T-cell (primary cell): ENCODE results near the gene LRRN4CL. TPM values are rescaled to one million over a fixed set of nuclear protein-coding genes. Genes with fewer than 3 reads are reported as not detected.

Source experiments
- ATAC-seq, 4 experiments: fragments of 200-7000 bp in 3 of 4; fragments of 150-1000 bp in 1 of 4; cut with Tn5 transposase; replicated peaks in 1 of 4; 1 replicate in 3 of 4; 2 replicates in 1 of 4; pipeline ENCODE4 v1.10.0; 2021; ENCODE audit warnings: moderate library complexity in 3 of 4, mild to moderate bottlenecking in 2 of 4, moderate number of reproducible peaks in 1 of 4
- CTCF ChIA-PET, 2 donors: fragments of 300-600 bp; sonication (Branson Sonifier 250); formaldehyde crosslinking; loops; one replicate each; lab custom pipeline; 2022; ENCODE audit warnings: antibody characterized with exemption in 2 of 2; lab: Charles Lee
- POLR2A ChIA-PET, 2 donors: fragments of 300-600 bp; sonication (Branson Sonifier 250); formaldehyde crosslinking; loops; one replicate each; lab custom pipeline; 2022; ENCODE audit warnings: antibody characterized with exemption in 2 of 2; lab: Charles Lee
- DNase-seq, 35 experiments: peaks; one replicate each; pipeline versions ENCODE4 v3.0.0 to v3.0.0-alpha.2; 2013 to 2023
- H3K27ac ChIP-seq: one replicate; pipeline ENCODE4 v1.5.1; 2013; ENCODE audit warnings: low read length
- H3K27me3 ChIP-seq, 2 experiments: replicated peaks in 1 of 2; 1 replicate in 1 of 2; 2 replicates in 1 of 2; pipeline versions ENCODE4 v1.6.1 to v1.7.0; 2013; ENCODE audit warnings: low read length in 1 of 2, mixed read lengths in 1 of 2; ENCODE audit not compliant: control insufficient read depth in 2 of 2, insufficient read depth in 2 of 2; ENCODE audit errors: extremely low read depth in 1 of 2
- H3K36me3 ChIP-seq, 2 donors: 1 replicate in 1 of 2; 2 replicates in 1 of 2; pipeline versions ENCODE4 v1.6.1 to v1.7.0; 2013; ENCODE audit warnings: low read length in 1 of 2; ENCODE audit not compliant: control insufficient read depth in 2 of 2, insufficient read depth in 1 of 2; ENCODE audit errors: extremely low read depth in 1 of 2
- H3K4me1 ChIP-seq, 2 experiments: 1 replicate in 1 of 2; 2 replicates in 1 of 2; pipeline versions ENCODE4 v1.6.1 to v1.7.0; 2013; ENCODE audit warnings: low read length in 2 of 2, mixed read lengths in 1 of 2; ENCODE audit not compliant: insufficient read depth in 2 of 2, control insufficient read depth in 1 of 2; ENCODE audit errors: extremely low read depth in 1 of 2
- H3K4me3 ChIP-seq, 2 donors: 1 replicate in 1 of 2; 2 replicates in 1 of 2; pipeline versions ENCODE4 v1.5.1 to v1.7.0; 2013; ENCODE audit warnings: mild to moderate bottlenecking in 2 of 2, low read length in 1 of 2, moderate library complexity in 1 of 2; ENCODE audit not compliant: control insufficient read depth in 1 of 2; ENCODE audit errors: extremely low read depth in 1 of 2
- H3K9me3 ChIP-seq: 2 replicates; pipeline ENCODE4 v1.7.0; 2013
- H3K27ac Mint-ChIP-seq, 2 donors: one replicate each; pipeline ENCODE4 v1.8.0; 2020 to 2021; ENCODE audit warnings: mild to moderate bottlenecking in 2 of 2, mixed read lengths in 2 of 2
- H3K27me3 Mint-ChIP-seq, 2 donors: one replicate each; pipeline ENCODE4 v1.8.0; 2021 to 2022; ENCODE audit warnings: mixed read lengths in 2 of 2
- H3K36me3 Mint-ChIP-seq: one replicate; pipeline ENCODE4 v1.8.0; 2021; ENCODE audit warnings: mixed read lengths
- H3K4me1 Mint-ChIP-seq, 3 donors: one replicate each; pipeline ENCODE4 v1.8.0; 2020 to 2022; ENCODE audit warnings: mixed read lengths in 3 of 3, mild to moderate bottlenecking in 1 of 3
- H3K4me3 Mint-ChIP-seq, 3 donors: one replicate each; pipeline ENCODE4 v1.8.0; 2020 to 2022; ENCODE audit warnings: mild to moderate bottlenecking in 3 of 3, mixed read lengths in 3 of 3, moderate library complexity in 3 of 3
- H3K9me3 Mint-ChIP-seq, 3 donors: one replicate each; pipeline ENCODE4 v1.8.0; 2020 to 2022; ENCODE audit warnings: mixed read lengths in 3 of 3
- WGBS: methylation state at CpG from one replicate; pipeline ENCODE4 v1.1.5; 2013; ENCODE audit warnings: missing lambda C conversion rate; ENCODE audit not compliant: insufficient coverage; 5-methylcytosine and 5-hydroxymethylcytosine counted together
- total RNA-seq, 35 experiments: library from RNA in 6 of 35; stranded (reverse) in 6 of 35; fragments of 120-200 nt in 1 of 35; gene quantifications; one replicate each; pipeline versions ENCODE4 v1.2.1 to v1.2.4 and lab custom pipeline; 2013 to 2026

The LRRN4CL gene
- total RNA-seq, 5 donors from 2014 or later (not counting 1 experiment from before 2014, with no cell fraction given): 0.14 to 0.29 (median 0.19) TPM; not detected in 1

GRCh38 chr11:62709247-62710000 is 20.1 kb upstream of the LRRN4CL start:
- Histone ChIP-seq H3K9me3 (no peaks in the 10 kb centered on the region), H3K27ac (peak overlapping the region; percentile 94), H3K4me3 (peak overlapping the region; percentile 70 to 71), H3K27me3 (no peaks in the 10 kb centered on the region), H3K4me1 (peaks cover 19 to 50% of the 10 kb centered on the region in 2 experiments), H3K36me3 (peaks cover 0 to 35% of the 10 kb centered on the region in 2 donors)
- Mint-ChIP-seq H3K9me3 (no peaks in the 10 kb centered on the region), H3K4me3 (peak overlapping the region; percentile 88 to 97 (median 90)), H3K36me3 (peaks cover 21% of the 10 kb centered on the region), H3K4me1 (peaks cover 63 to 74% (median 67%) of the 10 kb centered on the region in 3 donors), H3K27ac (peak overlapping the region; percentile 95 to 97), H3K27me3 (no peaks in the 10 kb centered on the region)
- DNase-seq (peak; percentile 90 to 99 (median 97)), ATAC-seq (peak; percentile 80 to 85 (median 82))
- POLR2A ChIA-PET: interaction anchor here (0.5 to 2.2 kb wide), 12 partner anchors 18 to 145 kb away, joined by 3 to 10 read pairs (median 5); partner anchors contain the start of genes C11orf98 (in 1 of the 2), CSKMT (in 1 of the 2), EEF1G (in 1 of the 2) and HNRNPUL2 (in 1 of the 2)
- CTCF ChIA-PET: interaction anchor here in 1 of 2 donors (0.6 to 1.4 kb wide), 5 partner anchors 17 to 285 kb away, joined by 3 to 6 read pairs (median 4); partner anchors contain the start of genes HNRNPUL2 and SLC3A2
- 1% methylated on average over 34 of the region's 47 CpGs for WGBS

- Histone ChIP-seq H3K27ac (peak overlapping the region; percentile 94), H3K4me1 (peaks cover 19 to 50% of the 10 kb centered on the region in 2 experiments), H3K36me3 (peaks cover 0 to 29% of the 10 kb centered on the region in 2 donors), H3K9me3 (no peaks in the 10 kb centered on the region), H3K27me3 (no peaks in the 10 kb centered on the region), H3K4me3 (peak overlapping the region; percentile 70 to 71)
- peak overlapping the region; percentile 88 to 97 (median 90) for H3K4me3 Mint-ChIP-seq
- ATAC-seq (peak; percentile 27 to 45 (median 34)), DNase-seq (peak in 28 of 35 experiments; percentile 18 to 64 (median 35))
- H3K36me3 Mint-ChIP-seq: peaks cover 16% of the 10 kb centered on the region
- no peaks in the 10 kb centered on the region for H3K27me3 Mint-ChIP-seq
- peak overlapping the region; percentile 95 to 97 for H3K27ac Mint-ChIP-seq
- ChIA-PET POLR2A (interaction anchor here (0.5 to 2.2 kb wide), 11 partner anchors 19 to 173 kb away, joined by 3 to 8 read pairs (median 4); partner anchors contain the start of genes C11orf98 (in 1 of the 2), CSKMT (in 1 of the 2), EEF1G (in 1 of the 2) and HNRNPUL2 (in 1 of the 2)), CTCF (interaction anchor here (0.5 to 1.4 kb wide), 7 partner anchors 17 to 284 kb away, joined by 3 to 6 read pairs (median 4); partner anchors contain the start of genes HNRNPUL2 (in 1 of the 2), SLC3A2 (in 1 of the 2) and ZBTB3 (in 1 of the 2))
- H3K4me1 Mint-ChIP-seq: peaks cover 60 to 69% (median 63%) of the 10 kb centered on the region in 3 donors
- WGBS: 0% methylated on average over 4 of the region's 7 CpGs
- H3K9me3 Mint-ChIP-seq: no peaks in the 10 kb centered on the region
Observed at GRCh38 chr11:62708793-62709192, 19.5 kb upstream of the LRRN4CL start.

- no peaks in the 10 kb centered on the region for H3K27me3 Mint-ChIP-seq
- peak overlapping the region; percentile 95 to 97 for H3K27ac Mint-ChIP-seq
- peaks cover 13% of the 10 kb centered on the region for H3K36me3 Mint-ChIP-seq
- H3K4me1 Mint-ChIP-seq: peaks cover 57 to 65% (median 60%) of the 10 kb centered on the region in 3 donors
- WGBS: 100% methylated on average over 2 of the region's 5 CpGs
- H3K36me3 ChIP-seq: peaks cover 0 to 25% of the 10 kb centered on the region in 2 donors
- no peaks in the 10 kb centered on the region for H3K9me3 Mint-ChIP-seq
- peak overlapping the region; percentile 94 for H3K27ac ChIP-seq
- CTCF ChIA-PET: interaction anchor here (0.5 to 1.4 kb wide), 5 partner anchors 45 to 284 kb away, joined by 4 to 6 read pairs (median 4); partner anchors contain the start of genes SLC3A2 (in 1 of the 2) and ZBTB3 (in 1 of the 2)
- H3K27me3 ChIP-seq: no peaks in the 10 kb centered on the region
- ATAC-seq (no peak), DNase-seq (no peak)
- peaks cover 19 to 50% of the 10 kb centered on the region in 2 experiments for H3K4me1 ChIP-seq
- peak overlapping the region; percentile 88 to 97 (median 90) for H3K4me3 Mint-ChIP-seq
- H3K9me3 ChIP-seq: no peaks in the 10 kb centered on the region
- H3K4me3 ChIP-seq: peak overlapping the region; percentile 70 to 71
- POLR2A ChIA-PET: interaction anchor here (0.5 to 2.2 kb wide), 8 partner anchors 19 to 173 kb away, joined by 3 to 8 read pairs (median 4); partner anchors contain the start of genes HNRNPUL2 (in 1 of the 2), TUT1 (in 1 of the 2), UQCC3 (in 1 of the 2) and ZBTB3 (in 1 of the 2)
Observed at GRCh38 chr11:62708392-62708791, 19.1 kb upstream of the LRRN4CL start.

- Histone ChIP-seq H3K4me3 (peak within 1 kb of the TSS; percentile 70 to 71), H3K9me3 (no peaks in the 10 kb centered on the region), H3K27me3 (no peaks in the 10 kb centered on the region), H3K4me1 (peaks cover 19 to 48% of the 10 kb centered on the region in 2 experiments), H3K36me3 (peaks cover 0 to 14% of the 10 kb centered on the region in 2 donors), H3K27ac (peak within 1 kb of the TSS; percentile 94)
- CTCF ChIA-PET: interaction anchor here (1.2 to 2.3 kb wide), 2 partner anchors 46 to 115 kb away, joined by 5 to 10 read pairs; partner anchors contain the start of genes TUT1 (in 1 of the 2) and ZBTB3 (in 1 of the 2)
- no peaks in the 10 kb centered on the region for H3K27me3 Mint-ChIP-seq
- peaks cover 11% of the 10 kb centered on the region for H3K36me3 Mint-ChIP-seq
- peak within 1 kb of the TSS; percentile 95 to 97 for H3K27ac Mint-ChIP-seq
- no peak for DNase-seq
- peak within 1 kb of the TSS; percentile 88 to 97 (median 90) for H3K4me3 Mint-ChIP-seq
- no peak for ATAC-seq
- H3K4me1 Mint-ChIP-seq: peaks cover 46 to 55% (median 50%) of the 10 kb centered on the region in 3 donors
- POLR2A ChIA-PET: interaction anchor here (0.5 to 1.7 kb wide), 3 partner anchors 47 to 115 kb away, joined by 3 to 8 read pairs (median 4); partner anchors contain the start of genes TUT1 (in 1 of the 2) and ZBTB3 (in 1 of the 2)
- no peaks in the 10 kb centered on the region for H3K9me3 Mint-ChIP-seq
- 94% methylated on average over 5 of the region's 10 CpGs for WGBS
Observed at GRCh38 chr11:62707277-62707861, 18.0 kb upstream of the LRRN4CL start, which contains the start of the genes BSCL2 and GNG3. TSS of gene BSCL2 (minus strand) at chr11:62707424. CDS start at chr11:62707195, 229 bp downstream. TSS of gene GNG3 (plus strand) at chr11:62707676. CDS start at chr11:62708296, 620 bp downstream.

- Mint-ChIP-seq H3K27me3 (no peaks in the 10 kb centered on the region), H3K36me3 (peaks cover 7% of the 10 kb centered on the region), H3K4me3 (peak overlapping the region; percentile 85 to 97 (median 87)), H3K4me1 (peaks cover 43 to 51% (median 47%) of the 10 kb centered on the region in 3 donors), H3K27ac (peak overlapping the region; percentile 61 to 79), H3K9me3 (no peaks in the 10 kb centered on the region)
- Histone ChIP-seq H3K9me3 (no peaks in the 10 kb centered on the region), H3K27me3 (no peaks in the 10 kb centered on the region), H3K4me3 (peak overlapping the region; percentile 52 to 53), H3K4me1 (peaks cover 19 to 48% of the 10 kb centered on the region in 2 experiments), H3K27ac (no peak overlapping the region), H3K36me3 (peaks cover 0 to 10% of the 10 kb centered on the region in 2 donors)
- no peak for DNase-seq
- ATAC-seq: no peak
- CTCF ChIA-PET: interaction anchor here in 1 of 2 donors (0.5 to 2.3 kb wide), 2 partner anchors 115 to 153 kb away, joined by 3 to 10 read pairs; partner anchors contain the start of gene TUT1
- POLR2A ChIA-PET: interaction anchor here (0.5 to 1.4 kb wide), 4 partner anchors 28 to 135 kb away, joined by 3 to 7 read pairs (median 4); partner anchors contain the start of gene ZBTB3 (in 1 of the 2)
- 96% methylated on average over 6 of the region's 8 CpGs for WGBS
Observed at GRCh38 chr11:62706850-62707247, 17.5 kb upstream of the LRRN4CL start.
